SK-N-SH (cell line): Measurements from ENCODE around the gene ARV1. TPM values are rescaled to one million over a fixed set of nuclear protein-coding genes. Genes with fewer than 3 reads are reported as not detected.

Source experiments
- CTCF ChIA-PET: fragments of 300-600, 350-600 bp; formaldehyde crosslinking; extraction: SDS; loops from one replicate; lab custom pipeline; 2021; lab: Yijun Ruan, JAX
- POLR2A ChIA-PET: fragments of 350-600 bp; sonication (Branson Sonifier 250); formaldehyde crosslinking; extraction: SDS; loops from one replicate; lab custom pipeline; 2020; ENCODE audit warnings: antibody characterized with exemption, inconsistent platforms; lab: Yijun Ruan, JAX
- DNase-seq: peaks from one replicate; pipeline ENCODE4 v3.0.0; 2012
- H2AFZ ChIP-seq: fragments of 200-600 bp; sonication (generic); 2 replicates; pipeline ENCODE4 v1.8.1; 2016; ENCODE audit warnings: antibody characterized with exemption, mild to moderate bottlenecking, low read depth
- H3F3A ChIP-seq: fragments of 200-600 bp; sonication (generic); replicated peaks from 2 replicates; pipeline ENCODE3; 2016; ENCODE audit warnings: antibody characterized with exemption, mild to moderate bottlenecking; ENCODE audit not compliant: insufficient read depth
- H3K27ac ChIP-seq, 2 experiments: fragments of 200-500 bp in 1 of 2; fragments of 200-600 bp in 1 of 2; sonication (Bioruptor generic) in 1 of 2; sonication (generic), shearing (Covaris generic) in 1 of 2; 2 replicates each; pipeline versions ENCODE4 v1.5.1 to v1.6.1; 2014 to 2016; ENCODE audit warnings: low read depth in 2 of 2, inconsistent platforms in 1 of 2, low read length in 1 of 2, mild to moderate bottlenecking in 1 of 2, mixed read lengths in 1 of 2
- H3K27me3 ChIP-seq: fragments of 200-600 bp; sonication (generic), shearing (Covaris generic); 2 replicates; pipeline ENCODE4 v1.6.1; 2016; ENCODE audit warnings: mixed run types; ENCODE audit not compliant: insufficient read depth
- H3K36me3 ChIP-seq, 2 experiments: fragments of 200-500 bp in 1 of 2; fragments of 200-600 bp in 1 of 2; sonication (Bioruptor generic) in 1 of 2; sonication (generic) in 1 of 2; replicated peaks in 1 of 2; 2 replicates each; pipeline versions ENCODE3 to v1.5.1; 2014 to 2016; ENCODE audit warnings: low read length in 1 of 2, mild to moderate bottlenecking in 1 of 2; ENCODE audit not compliant: insufficient read depth in 2 of 2, control insufficient read depth in 1 of 2
- H3K4me1 ChIP-seq, 2 experiments: fragments of 200-500 bp in 1 of 2; fragments of 200-600 bp in 1 of 2; sonication (Bioruptor generic) in 1 of 2; sonication (generic), shearing (Covaris generic) in 1 of 2; 2 replicates each; pipeline versions ENCODE4 v1.5.1 to v1.6.1; 2014 to 2016; ENCODE audit warnings: low read depth in 1 of 2, low read length in 1 of 2, mixed run types in 1 of 2; ENCODE audit not compliant: insufficient read depth in 2 of 2, control insufficient read depth in 1 of 2
- H3K4me2 ChIP-seq: fragments of 200-600 bp; sonication (generic), shearing (Covaris generic); 2 replicates; pipeline ENCODE4 v1.6.1; 2017; ENCODE audit warnings: mixed run types
- H3K4me3 ChIP-seq, 2 experiments: fragments of 200-500 bp in 1 of 2; fragments of 200-600 bp in 1 of 2; sonication (Bioruptor generic) in 1 of 2; sonication (generic), shearing (Covaris generic) in 1 of 2; 2 replicates each; pipeline versions ENCODE4 v1.5.1 to v1.8.1; 2014 to 2016; ENCODE audit warnings: low read depth in 2 of 2, inconsistent platforms in 1 of 2, low read length in 1 of 2, mild to moderate bottlenecking in 1 of 2, mixed read lengths in 1 of 2, moderate library complexity in 1 of 2
- H3K79me2 ChIP-seq: fragments of 200-600 bp; sonication (generic); 2 replicates; pipeline ENCODE4 v1.8.1; 2017; ENCODE audit warnings: mild to moderate bottlenecking; ENCODE audit not compliant: insufficient read depth
- H3K9ac ChIP-seq: fragments of 200-600 bp; sonication (generic); 2 replicates; pipeline ENCODE4 v1.6.1; 2017; ENCODE audit warnings: mixed run types
- H3K9me2 ChIP-seq: fragments of 200-600 bp; sonication (generic); 2 replicates; pipeline ENCODE4 v1.6.1; 2017; ENCODE audit warnings: mixed run types
- H3K9me3 ChIP-seq: fragments of 200-600 bp; sonication (generic); 2 replicates; pipeline ENCODE4 v1.6.1; 2017; ENCODE audit warnings: mixed run types, mild to moderate bottlenecking, moderate library complexity
- H4K20me1 ChIP-seq: fragments of 200-600 bp; sonication (generic); 2 replicates; pipeline ENCODE4 v1.6.1; 2017; ENCODE audit warnings: mild to moderate bottlenecking, mixed run types; ENCODE audit not compliant: insufficient read depth
- CHD2 ChIP-seq: fragments of 150-350 bp; IDR thresholded peaks from 2 replicates; pipeline ENCODE4 v1.6.1; 2018; ENCODE audit warnings: low read length; ENCODE audit not compliant: partially characterized antibody
- ELF1 ChIP-seq: IDR thresholded peaks from 2 replicates; pipeline ENCODE4 v1.4.0; 2012
- EP300 ChIP-seq, 2 experiments: IDR thresholded peaks; 2 replicates each; pipeline versions ENCODE4 v1.4.0 to v1.6.1; 2012; ENCODE audit warnings: borderline replicate concordance in 1 of 2, low read depth in 1 of 2, low read length in 1 of 2
- EZH2phosphoT487 ChIP-seq: fragments of 200-600 bp; sonication (generic); IDR thresholded peaks from 2 replicates; pipeline ENCODE4 v1.6.1; 2017; ENCODE audit warnings: low read depth, mixed run types, mild to moderate bottlenecking, antibody characterized with exemption, moderate library complexity, borderline replicate concordance
- FOSL2 ChIP-seq: IDR thresholded peaks from 2 replicates; pipeline ENCODE4 v1.4.0; 2012; ENCODE audit warnings: low read depth, mild to moderate bottlenecking, moderate library complexity, borderline replicate concordance
- FOXM1 ChIP-seq: IDR thresholded peaks from 2 replicates; pipeline ENCODE4 v1.4.0; 2012; ENCODE audit warnings: low read depth, mild to moderate bottlenecking
- GABPA ChIP-seq: IDR thresholded peaks from 2 replicates; pipeline ENCODE4 v1.4.0; 2012; ENCODE audit warnings: low read depth, mild to moderate bottlenecking
- GATA2 ChIP-seq: sonication (generic); formaldehyde crosslinking; IDR thresholded peaks from 2 replicates; pipeline ENCODE4 v1.5.0; 2020; ENCODE audit warnings: mild to moderate bottlenecking, missing genetic modification reagents
- MAX ChIP-seq: IDR thresholded peaks from 2 replicates; pipeline ENCODE4 v1.4.0; 2012; ENCODE audit warnings: low read depth
- MEF2A ChIP-seq: IDR thresholded peaks from 2 replicates; pipeline ENCODE4 v1.4.0; 2012; ENCODE audit warnings: low read depth, borderline replicate concordance
- PBX3 ChIP-seq: IDR thresholded peaks from 2 replicates; pipeline ENCODE4; 2012
- RAD21 ChIP-seq: IDR thresholded peaks from 2 replicates; pipeline ENCODE4 v1.6.1; 2012; ENCODE audit warnings: mild to moderate bottlenecking, low read length
- RCOR1 ChIP-seq: fragments of 150-350 bp; IDR thresholded peaks from 2 replicates; pipeline ENCODE4 v1.6.1; 2017; ENCODE audit warnings: antibody characterized with exemption, low read length
- REST ChIP-seq: IDR thresholded peaks from 2 replicates; pipeline ENCODE4 v1.6.1; 2012; ENCODE audit warnings: mild to moderate bottlenecking, low read depth, low read length, moderate library complexity
- RFX5 ChIP-seq: IDR thresholded peaks from 2 replicates; pipeline ENCODE4 v1.6.1; 2012; ENCODE audit warnings: mild to moderate bottlenecking, improper control_type of control experiment, low read length
- SMC3 ChIP-seq: IDR thresholded peaks from 2 replicates; pipeline ENCODE4 v1.6.1; 2012; ENCODE audit warnings: low read depth, low read length, improper control_type of control experiment
- TEAD4 ChIP-seq: IDR thresholded peaks from 2 replicates; pipeline ENCODE4 v1.4.0; 2012; ENCODE audit warnings: mild to moderate bottlenecking, borderline replicate concordance; ENCODE audit not compliant: insufficient read depth
- USF2 ChIP-seq: fragments of 150-350 bp; IDR thresholded peaks from 2 replicates; pipeline ENCODE4 v1.6.1; 2017; ENCODE audit warnings: antibody characterized with exemption, low read length, low read depth, borderline replicate concordance
- WGBS: methylation state at CpG from one replicate; pipeline ENCODE4 v1.1.6; 2017; ENCODE audit warnings: low lambda C conversion rate; 5-methylcytosine and 5-hydroxymethylcytosine counted together
- polyA plus RNA-seq, 3 experiments: library from polyadenylated mRNA; depleted of rRNA; stranded (reverse); fragments of >200 nt; gene quantifications; 2 replicates each; pipeline ENCODE4 v1.2.3, GENCODE V29; 2012
- TF ChIP-seq, protein P1 (sequence below): fragments of 200-600 bp; sonication (generic); IDR thresholded peaks from 2 replicates; pipeline ENCODE4 v1.6.1; 2017; ENCODE audit warnings: antibody characterized with exemption, mild to moderate bottlenecking, moderate library complexity

The ARV1 gene
- polyA plus RNA-seq, 1 of the 3 experiments (the other 2 are of a cell fraction): 26.7 TPM

GRCh38 chr1:230992100-230992774, 13.3 kb downstream of the ARV1 start (continued):
- TF ChIP-seq REST (no peak), FOXM1 (no peak), GATA2 (no peak)

- CTCF ChIA-PET: no interaction called here
- H3K4me1 ChIP-seq: no peaks in the 10 kb centered on the region
- H3F3A ChIP-seq: no peaks in the 10 kb centered on the region
- POLR2A ChIA-PET: no interaction called here
- H3K36me3 ChIP-seq: peaks cover 32 to 74% of the 10 kb centered on the region in 2 experiments
- TF ChIP-seq MAX (no peak), SMC3 (no peak), CHD2 (no peak), GABPA (no peak), USF2 (no peak), FOXM1 (no peak), EP300 (IDR thresholded peaks at IDR 0.05; ENCODE audit: borderline replicate concordance in 1 of 2, low read depth in 1 of 2, low read length in 1 of 2) (no peak), MEF2A (no peak), TEAD4 (no peak), RAD21 (no peak), PBX3 (no peak), ELF1 (no peak), RCOR1 (no peak), FOSL2 (no peak), EZH2phosphoT487 (no peak), RFX5 (no peak)
- TF ChIP-seq, protein P1, sequence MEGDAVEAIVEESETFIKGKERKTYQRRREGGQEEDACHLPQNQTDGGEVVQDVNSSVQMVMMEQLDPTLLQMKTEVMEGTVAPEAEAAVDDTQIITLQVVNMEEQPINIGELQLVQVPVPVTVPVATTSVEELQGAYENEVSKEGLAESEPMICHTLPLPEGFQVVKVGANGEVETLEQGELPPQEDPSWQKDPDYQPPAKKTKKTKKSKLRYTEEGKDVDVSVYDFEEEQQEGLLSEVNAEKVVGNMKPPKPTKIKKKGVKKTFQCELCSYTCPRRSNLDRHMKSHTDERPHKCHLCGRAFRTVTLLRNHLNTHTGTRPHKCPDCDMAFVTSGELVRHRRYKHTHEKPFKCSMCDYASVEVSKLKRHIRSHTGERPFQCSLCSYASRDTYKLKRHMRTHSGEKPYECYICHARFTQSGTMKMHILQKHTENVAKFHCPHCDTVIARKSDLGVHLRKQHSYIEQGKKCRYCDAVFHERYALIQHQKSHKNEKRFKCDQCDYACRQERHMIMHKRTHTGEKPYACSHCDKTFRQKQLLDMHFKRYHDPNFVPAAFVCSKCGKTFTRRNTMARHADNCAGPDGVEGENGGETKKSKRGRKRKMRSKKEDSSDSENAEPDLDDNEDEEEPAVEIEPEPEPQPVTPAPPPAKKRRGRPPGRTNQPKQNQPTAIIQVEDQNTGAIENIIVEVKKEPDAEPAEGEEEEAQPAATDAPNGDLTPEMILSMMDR: no peak
- H3K4me3 ChIP-seq: no peak overlapping the region
- no peak overlapping the region for H3K4me2 ChIP-seq
- H3K27me3 ChIP-seq: no peaks in the 10 kb centered on the region
- no peak overlapping the region for H3K27ac ChIP-seq
- 97% methylated on average over 1 of the region's 1 CpG for WGBS
- no peaks in the 10 kb centered on the region for H4K20me1 ChIP-seq
- peaks cover 4% of the 10 kb centered on the region; the same call in 1 of the 2 replicates for H3K79me2 ChIP-seq
- H3K9me3 ChIP-seq: no peaks in the 10 kb centered on the region
- no peak overlapping the region for H3K9ac ChIP-seq
- H2AFZ ChIP-seq: no peak overlapping the region
- no peaks in the 10 kb centered on the region for H3K9me2 ChIP-seq
- DNase-seq: no peak
Measured at GRCh38 chr1:230994860-230995259, 16.0 kb downstream of the ARV1 start.
